ENCODE measurements around the gene PRKCZ. TPM values are rescaled to one million over a fixed set of nuclear protein-coding genes. Genes with fewer than 3 reads are reported as not detected.
A peak's percentile ranks its signal among the peaks of the same experiment; 100 is the strongest.

PRKCZ gene
- total and polyA plus RNA-seq, 2 experiments from 2014 or later, result 26.2 to 36.9 TPM

DNA sequence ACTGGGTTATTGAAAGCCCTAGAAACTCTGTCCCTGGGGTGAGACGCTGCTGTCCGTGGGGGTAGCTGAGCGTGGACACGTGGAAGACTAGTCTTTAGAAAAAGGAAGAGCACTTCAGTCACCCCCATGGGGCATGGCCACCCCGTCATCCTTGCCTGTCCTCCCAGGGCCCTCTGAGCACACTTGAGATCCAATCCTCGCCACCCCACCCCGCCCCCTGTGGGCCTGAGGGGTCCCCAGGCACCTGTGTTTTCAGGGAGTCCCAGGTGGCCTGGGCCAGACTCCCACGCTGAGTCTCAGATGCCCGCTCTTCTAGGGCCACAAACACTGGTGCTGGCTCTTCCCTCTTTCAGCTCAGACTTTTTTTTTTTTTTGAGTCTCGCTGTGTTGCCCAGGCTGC, 2.5 kb downstream of the PRKCZ start:
- H4K20me1 ChIP-seq (replicated peaks; ENCODE audit: insufficient read depth), result peaks cover 25% of the 10 kb centered on the region
- TF ChIP-seq, protein P1, sequence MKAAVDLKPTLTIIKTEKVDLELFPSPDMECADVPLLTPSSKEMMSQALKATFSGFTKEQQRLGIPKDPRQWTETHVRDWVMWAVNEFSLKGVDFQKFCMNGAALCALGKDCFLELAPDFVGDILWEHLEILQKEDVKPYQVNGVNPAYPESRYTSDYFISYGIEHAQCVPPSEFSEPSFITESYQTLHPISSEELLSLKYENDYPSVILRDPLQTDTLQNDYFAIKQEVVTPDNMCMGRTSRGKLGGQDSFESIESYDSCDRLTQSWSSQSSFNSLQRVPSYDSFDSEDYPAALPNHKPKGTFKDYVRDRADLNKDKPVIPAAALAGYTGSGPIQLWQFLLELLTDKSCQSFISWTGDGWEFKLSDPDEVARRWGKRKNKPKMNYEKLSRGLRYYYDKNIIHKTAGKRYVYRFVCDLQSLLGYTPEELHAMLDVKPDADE (IDR thresholded peaks at IDR 0.05), result no peak
- TF ChIP-seq ZNF114 (CRISPR knock-in tag; IDR thresholded peaks at IDR 0.05) (no peak), CREB1 (CRISPR knock-in tag; IDR thresholded peaks at IDR 0.05; ENCODE audit: low read depth) (no peak), NANOG (IDR thresholded peaks at IDR 0.05; ENCODE audit: borderline replicate concordance) (no peak), EZH2phosphoT487 (IDR thresholded peaks at IDR 0.05; ENCODE audit: unreplicated experiment) (no peak), ZNF331 (CRISPR knock-in tag; IDR thresholded peaks at IDR 0.05; ENCODE audit: low read depth) (no peak), EZH2 (IDR thresholded peaks at IDR 0.05; ENCODE audit: low read depth, unreplicated experiment) (no peak), JUNB (IDR thresholded peaks at IDR 0.05; ENCODE audit: unreplicated experiment) (no peak), POLR2AphosphoS5 (IDR thresholded peaks at IDR 0.05; ENCODE audit: low read depth) (no peak), STAT1 (IDR thresholded peaks at IDR 0.05; ENCODE audit: unreplicated experiment) (no peak)
- TF ChIP-seq, protein P2, sequence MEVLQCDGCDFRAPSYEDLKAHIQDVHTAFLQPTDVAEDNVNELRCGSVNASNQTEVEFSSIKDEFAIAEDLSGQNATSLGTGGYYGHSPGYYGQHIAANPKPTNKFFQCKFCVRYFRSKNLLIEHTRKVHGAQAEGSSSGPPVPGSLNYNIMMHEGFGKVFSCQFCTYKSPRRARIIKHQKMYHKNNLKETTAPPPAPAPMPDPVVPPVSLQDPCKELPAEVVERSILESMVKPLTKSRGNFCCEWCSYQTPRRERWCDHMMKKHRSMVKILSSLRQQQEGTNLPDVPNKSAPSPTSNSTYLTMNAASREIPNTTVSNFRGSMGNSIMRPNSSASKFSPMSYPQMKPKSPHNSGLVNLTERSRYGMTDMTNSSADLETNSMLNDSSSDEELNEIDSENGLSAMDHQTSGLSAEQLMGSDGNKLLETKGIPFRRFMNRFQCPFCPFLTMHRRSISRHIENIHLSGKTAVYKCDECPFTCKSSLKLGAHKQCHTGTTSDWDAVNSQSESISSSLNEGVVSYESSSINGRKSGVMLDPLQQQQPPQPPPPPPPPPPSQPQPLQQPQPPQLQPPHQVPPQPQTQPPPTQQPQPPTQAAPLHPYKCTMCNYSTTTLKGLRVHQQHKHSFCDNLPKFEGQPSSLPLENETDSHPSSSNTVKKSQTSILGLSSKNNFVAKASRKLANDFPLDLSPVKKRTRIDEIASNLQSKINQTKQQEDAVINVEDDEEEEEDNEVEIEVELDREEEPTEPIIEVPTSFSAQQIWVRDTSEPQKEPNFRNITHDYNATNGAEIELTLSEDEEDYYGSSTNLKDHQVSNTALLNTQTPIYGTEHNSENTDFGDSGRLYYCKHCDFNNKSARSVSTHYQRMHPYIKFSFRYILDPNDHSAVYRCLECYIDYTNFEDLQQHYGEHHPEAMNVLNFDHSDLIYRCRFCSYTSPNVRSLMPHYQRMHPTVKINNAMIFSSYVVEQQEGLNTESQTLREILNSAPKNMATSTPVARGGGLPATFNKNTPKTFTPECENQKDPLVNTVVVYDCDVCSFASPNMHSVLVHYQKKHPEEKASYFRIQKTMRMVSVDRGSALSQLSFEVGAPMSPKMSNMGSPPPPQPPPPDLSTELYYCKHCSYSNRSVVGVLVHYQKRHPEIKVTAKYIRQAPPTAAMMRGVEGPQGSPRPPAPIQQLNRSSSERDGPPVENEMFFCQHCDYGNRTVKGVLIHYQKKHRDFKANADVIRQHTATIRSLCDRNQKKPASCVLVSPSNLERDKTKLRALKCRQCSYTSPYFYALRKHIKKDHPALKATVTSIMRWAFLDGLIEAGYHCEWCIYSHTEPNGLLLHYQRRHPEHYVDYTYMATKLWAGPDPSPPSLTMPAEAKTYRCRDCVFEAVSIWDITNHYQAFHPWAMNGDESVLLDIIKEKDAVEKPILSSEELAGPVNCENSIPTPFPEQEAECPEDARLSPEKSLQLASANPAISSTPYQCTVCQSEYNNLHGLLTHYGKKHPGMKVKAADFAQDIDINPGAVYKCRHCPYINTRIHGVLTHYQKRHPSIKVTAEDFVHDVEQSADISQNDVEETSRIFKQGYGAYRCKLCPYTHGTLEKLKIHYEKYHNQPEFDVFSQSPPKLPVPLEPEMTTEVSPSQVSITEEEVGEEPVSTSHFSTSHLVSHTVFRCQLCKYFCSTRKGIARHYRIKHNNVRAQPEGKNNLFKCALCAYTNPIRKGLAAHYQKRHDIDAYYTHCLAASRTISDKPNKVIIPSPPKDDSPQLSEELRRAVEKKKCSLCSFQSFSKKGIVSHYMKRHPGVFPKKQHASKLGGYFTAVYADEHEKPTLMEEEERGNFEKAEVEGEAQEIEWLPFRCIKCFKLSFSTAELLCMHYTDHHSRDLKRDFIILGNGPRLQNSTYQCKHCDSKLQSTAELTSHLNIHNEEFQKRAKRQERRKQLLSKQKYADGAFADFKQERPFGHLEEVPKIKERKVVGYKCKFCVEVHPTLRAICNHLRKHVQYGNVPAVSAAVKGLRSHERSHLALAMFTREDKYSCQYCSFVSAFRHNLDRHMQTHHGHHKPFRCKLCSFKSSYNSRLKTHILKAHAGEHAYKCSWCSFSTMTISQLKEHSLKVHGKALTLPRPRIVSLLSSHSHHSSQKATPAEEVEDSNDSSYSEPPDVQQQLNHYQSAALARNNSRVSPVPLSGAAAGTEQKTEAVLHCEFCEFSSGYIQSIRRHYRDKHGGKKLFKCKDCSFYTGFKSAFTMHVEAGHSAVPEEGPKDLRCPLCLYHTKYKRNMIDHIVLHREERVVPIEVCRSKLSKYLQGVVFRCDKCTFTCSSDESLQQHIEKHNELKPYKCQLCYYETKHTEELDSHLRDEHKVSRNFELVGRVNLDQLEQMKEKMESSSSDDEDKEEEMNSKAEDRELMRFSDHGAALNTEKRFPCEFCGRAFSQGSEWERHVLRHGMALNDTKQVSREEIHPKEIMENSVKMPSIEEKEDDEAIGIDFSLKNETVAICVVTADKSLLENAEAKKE (CRISPR knock-in tag; IDR thresholded peaks at IDR 0.05), result no peak
- TF ChIP-seq, protein P3, sequence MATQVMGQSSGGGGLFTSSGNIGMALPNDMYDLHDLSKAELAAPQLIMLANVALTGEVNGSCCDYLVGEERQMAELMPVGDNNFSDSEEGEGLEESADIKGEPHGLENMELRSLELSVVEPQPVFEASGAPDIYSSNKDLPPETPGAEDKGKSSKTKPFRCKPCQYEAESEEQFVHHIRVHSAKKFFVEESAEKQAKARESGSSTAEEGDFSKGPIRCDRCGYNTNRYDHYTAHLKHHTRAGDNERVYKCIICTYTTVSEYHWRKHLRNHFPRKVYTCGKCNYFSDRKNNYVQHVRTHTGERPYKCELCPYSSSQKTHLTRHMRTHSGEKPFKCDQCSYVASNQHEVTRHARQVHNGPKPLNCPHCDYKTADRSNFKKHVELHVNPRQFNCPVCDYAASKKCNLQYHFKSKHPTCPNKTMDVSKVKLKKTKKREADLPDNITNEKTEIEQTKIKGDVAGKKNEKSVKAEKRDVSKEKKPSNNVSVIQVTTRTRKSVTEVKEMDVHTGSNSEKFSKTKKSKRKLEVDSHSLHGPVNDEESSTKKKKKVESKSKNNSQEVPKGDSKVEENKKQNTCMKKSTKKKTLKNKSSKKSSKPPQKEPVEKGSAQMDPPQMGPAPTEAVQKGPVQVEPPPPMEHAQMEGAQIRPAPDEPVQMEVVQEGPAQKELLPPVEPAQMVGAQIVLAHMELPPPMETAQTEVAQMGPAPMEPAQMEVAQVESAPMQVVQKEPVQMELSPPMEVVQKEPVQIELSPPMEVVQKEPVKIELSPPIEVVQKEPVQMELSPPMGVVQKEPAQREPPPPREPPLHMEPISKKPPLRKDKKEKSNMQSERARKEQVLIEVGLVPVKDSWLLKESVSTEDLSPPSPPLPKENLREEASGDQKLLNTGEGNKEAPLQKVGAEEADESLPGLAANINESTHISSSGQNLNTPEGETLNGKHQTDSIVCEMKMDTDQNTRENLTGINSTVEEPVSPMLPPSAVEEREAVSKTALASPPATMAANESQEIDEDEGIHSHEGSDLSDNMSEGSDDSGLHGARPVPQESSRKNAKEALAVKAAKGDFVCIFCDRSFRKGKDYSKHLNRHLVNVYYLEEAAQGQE (IDR thresholded peaks at IDR 0.05; ENCODE audit: unreplicated experiment), result no peak
- TF ChIP-seq, protein P4, sequence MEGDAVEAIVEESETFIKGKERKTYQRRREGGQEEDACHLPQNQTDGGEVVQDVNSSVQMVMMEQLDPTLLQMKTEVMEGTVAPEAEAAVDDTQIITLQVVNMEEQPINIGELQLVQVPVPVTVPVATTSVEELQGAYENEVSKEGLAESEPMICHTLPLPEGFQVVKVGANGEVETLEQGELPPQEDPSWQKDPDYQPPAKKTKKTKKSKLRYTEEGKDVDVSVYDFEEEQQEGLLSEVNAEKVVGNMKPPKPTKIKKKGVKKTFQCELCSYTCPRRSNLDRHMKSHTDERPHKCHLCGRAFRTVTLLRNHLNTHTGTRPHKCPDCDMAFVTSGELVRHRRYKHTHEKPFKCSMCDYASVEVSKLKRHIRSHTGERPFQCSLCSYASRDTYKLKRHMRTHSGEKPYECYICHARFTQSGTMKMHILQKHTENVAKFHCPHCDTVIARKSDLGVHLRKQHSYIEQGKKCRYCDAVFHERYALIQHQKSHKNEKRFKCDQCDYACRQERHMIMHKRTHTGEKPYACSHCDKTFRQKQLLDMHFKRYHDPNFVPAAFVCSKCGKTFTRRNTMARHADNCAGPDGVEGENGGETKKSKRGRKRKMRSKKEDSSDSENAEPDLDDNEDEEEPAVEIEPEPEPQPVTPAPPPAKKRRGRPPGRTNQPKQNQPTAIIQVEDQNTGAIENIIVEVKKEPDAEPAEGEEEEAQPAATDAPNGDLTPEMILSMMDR (conservative IDR thresholded peaks at IDR 0.05; ENCODE audit: low read depth in 2 of 2), result no peak
- H3K36me3 ChIP-seq (ENCODE audit: insufficient read depth), result no peaks in the 10 kb centered on the region
- H3F3A ChIP-seq (replicated peaks; ENCODE audit: low read depth), result peaks cover 13% of the 10 kb centered on the region
- H3K4me3 Mint-ChIP-seq, result peak overlapping the region; percentile 72; the same call in 1 of the 3 replicates
- H3K9me2 ChIP-seq (ENCODE audit: insufficient read depth), result no peaks in the 10 kb centered on the region
- H3K4me1 Mint-ChIP-seq, result peaks cover 16% of the 10 kb centered on the region
- peaks cover 13% of the 10 kb centered on the region; the same call in 1 of the 2 replicates for H3K4me1 ChIP-seq (ENCODE audit: insufficient read depth)
- ATAC-seq (no peak), DNase-seq (ENCODE audit: low spot score) (no peak)
- H3K27ac ChIP-seq (ENCODE audit: low read depth), result no peak overlapping the region
- peaks cover 15% of the 10 kb centered on the region for H3K27me3 Mint-ChIP-seq (ENCODE audit: insufficient read depth, low read depth, poor library complexity)
- H3K4me3 ChIP-seq, result no peak overlapping the region
- no peak overlapping the region for H2AFZ ChIP-seq
- no peaks in the 10 kb centered on the region for H3K27me3 ChIP-seq (ENCODE audit: insufficient read depth)
- H3K4me2 ChIP-seq, result no peak overlapping the region
- peaks cover 18% of the 10 kb centered on the region for H3K36me3 Mint-ChIP-seq (ENCODE audit: low read depth)
- peaks cover 40% of the 10 kb centered on the region for H3K79me2 ChIP-seq (replicated peaks; ENCODE audit: insufficient read depth)
- H3K27ac Mint-ChIP-seq, result no peak overlapping the region
- no peaks in the 10 kb centered on the region; the same call in 2 of the 3 replicates for H3K9me3 Mint-ChIP-seq
